HG03439 (cell line): ENCODE measurements around the gene VPS13D.

Experiments
- ATAC-seq: cut with Tn5 transposase; IDR thresholded peaks from one replicate; pipeline ENCODE4 v1.9.1; 2021; ENCODE audit warnings: mild to moderate bottlenecking, moderate library complexity; ENCODE audit not compliant: unreplicated experiment

VPS13D gene

GRCh38 chr1:12417389-12417788 lies 187.6 kb downstream of the VPS13D start:
- ATAC-seq: no peak

- ATAC-seq: no peak
Observed at GRCh38 chr1:12420171-12420570, 190.3 kb downstream of the VPS13D start.

GRCh38 chr1:12422488-12422887 lies 192.7 kb downstream of the VPS13D start:
- ATAC-seq: no peak

GRCh38 chr1:12424087-12424529 lies 194.3 kb downstream of the VPS13D start:
- no peak for ATAC-seq

GRCh38 chr1:12424793-12425192 lies 195.0 kb downstream of the VPS13D start:
- no peak for ATAC-seq

DNA sequence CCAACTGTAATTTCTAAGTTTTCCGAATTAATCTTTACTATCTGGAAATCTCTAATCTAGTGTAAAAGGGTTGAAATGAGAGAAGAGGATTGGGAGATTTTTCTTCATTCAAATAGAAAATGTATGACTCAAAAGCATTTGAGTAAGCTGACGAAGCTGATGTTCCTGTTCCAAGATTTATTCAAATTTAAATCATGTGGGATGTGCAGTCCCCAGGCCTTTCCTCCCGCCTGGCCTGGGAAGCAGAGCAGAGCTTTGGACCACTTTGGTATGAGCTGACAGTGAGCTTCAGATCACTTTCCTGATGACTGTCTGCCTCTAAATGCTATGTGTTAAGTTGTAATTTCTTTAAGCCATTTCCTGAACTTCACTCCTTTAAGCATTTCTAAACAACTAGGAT lies 196.2 kb downstream of the VPS13D start:
- no peak for ATAC-seq

GRCh38 chr1:12428334-12428733 lies 198.5 kb downstream of the VPS13D start:
- no peak for ATAC-seq

GRCh38 chr1:12430525-12430924 lies 200.7 kb downstream of the VPS13D start:
- ATAC-seq: no peak

DNA sequence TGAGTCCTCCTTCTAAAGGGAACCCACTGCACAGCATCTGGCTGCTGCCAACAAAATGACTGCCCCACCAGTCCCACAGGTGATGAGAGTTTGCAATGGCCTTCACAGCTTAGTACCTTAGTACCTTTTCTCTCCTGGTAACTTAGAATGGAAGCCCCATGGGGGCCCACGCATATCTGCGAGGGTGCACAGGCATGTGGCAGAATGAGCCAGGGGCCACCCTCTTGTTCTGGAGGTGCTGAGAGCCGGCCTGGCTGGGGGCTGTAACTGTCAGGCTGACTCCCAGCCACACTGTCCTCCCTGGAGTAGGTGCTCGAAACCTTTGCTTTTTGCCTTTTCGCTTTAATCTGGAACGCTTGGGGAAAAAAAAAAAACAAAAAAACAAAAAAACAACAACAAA lies 203.1 kb downstream of the VPS13D start:
- no peak for ATAC-seq

GRCh38 chr1:12433323-12434053 lies 203.7 kb downstream of the VPS13D start:
- no peak for ATAC-seq

GRCh38 chr1:12434174-12434573 lies 204.3 kb downstream of the VPS13D start:
- ATAC-seq: no peak

- no peak for ATAC-seq
Observed at GRCh38 chr1:12434686-12435085, 204.9 kb downstream of the VPS13D start.

GRCh38 chr1:12435639-12436344 lies 206.0 kb downstream of the VPS13D start:
- peak; percentile 68 for ATAC-seq

DNA sequence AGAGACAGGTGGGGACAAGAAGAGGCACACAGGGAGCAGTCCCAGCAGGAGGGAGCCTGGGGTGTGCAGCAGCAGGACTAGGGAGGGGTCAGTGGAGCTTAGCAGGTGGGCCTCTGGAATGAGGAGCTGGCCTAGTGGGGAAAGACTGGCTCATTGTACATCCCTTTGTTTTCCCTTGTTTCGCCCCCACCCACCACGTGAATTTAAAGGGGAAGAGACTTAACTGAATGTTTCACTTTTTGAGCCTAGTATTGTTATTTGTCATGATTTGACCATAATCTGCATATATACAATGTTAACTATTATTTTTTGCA lies 206.5 kb downstream of the VPS13D start:
- no peak for ATAC-seq

DNA sequence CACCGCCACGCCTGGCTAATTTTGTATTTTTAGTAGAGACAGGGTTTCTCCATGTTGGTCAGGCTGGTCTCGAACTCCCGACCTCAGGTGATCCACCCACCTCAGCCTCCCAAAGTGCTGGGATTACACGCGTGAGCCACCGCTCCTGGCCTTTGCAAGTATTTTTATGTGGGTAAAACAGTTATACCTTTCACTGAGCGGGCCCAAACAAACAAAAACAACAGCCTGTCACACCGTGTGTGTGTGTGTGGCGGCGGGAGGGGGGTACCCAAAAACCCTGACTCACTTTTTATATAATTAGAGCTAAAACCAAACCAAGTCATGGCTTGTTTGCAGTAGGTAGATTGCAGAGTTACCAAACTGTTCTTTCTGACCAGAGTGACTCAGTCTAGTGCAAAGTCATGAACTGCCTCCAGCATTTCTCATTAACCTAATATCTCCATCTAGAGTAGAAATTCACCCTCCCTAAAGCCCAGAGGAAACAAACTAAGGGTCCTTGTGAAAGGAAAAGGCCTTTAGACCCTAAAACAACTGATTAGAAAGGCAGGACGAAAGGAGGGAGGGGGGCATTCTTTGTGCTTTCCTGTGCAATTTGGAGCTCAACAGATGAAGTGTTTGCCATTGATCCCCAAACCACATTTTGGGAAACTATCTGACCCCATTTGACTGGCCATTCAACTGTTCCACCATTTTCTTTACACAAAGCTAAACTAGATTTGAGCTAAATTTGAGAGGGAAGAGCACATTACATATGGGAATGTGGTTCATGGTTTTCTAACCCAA lies 207.2 kb downstream of the VPS13D start:
- ATAC-seq: no peak

DNA sequence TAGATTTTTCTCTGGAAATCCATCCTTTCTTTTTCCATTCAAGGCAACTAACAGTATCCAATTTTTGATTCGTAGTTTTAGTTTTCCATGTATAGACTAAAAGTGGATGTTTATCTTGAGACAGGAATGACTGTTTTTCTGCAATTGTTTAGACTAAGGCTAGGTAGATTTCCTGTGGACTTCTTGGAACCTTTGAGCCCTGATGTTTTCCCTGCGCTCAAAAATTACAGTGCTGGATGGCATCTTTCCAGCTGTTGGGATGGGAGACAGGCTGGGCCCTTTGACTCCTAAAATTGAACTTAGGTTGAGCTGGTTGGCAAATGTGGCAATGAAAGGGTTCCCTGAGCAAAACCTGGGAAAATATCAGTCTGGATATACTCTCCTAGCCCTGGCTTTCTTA lies 207.8 kb downstream of the VPS13D start:
- ATAC-seq: no peak

GRCh38 chr1:12438349-12438924 lies 208.6 kb downstream of the VPS13D start:
- ATAC-seq: no peak

DNA sequence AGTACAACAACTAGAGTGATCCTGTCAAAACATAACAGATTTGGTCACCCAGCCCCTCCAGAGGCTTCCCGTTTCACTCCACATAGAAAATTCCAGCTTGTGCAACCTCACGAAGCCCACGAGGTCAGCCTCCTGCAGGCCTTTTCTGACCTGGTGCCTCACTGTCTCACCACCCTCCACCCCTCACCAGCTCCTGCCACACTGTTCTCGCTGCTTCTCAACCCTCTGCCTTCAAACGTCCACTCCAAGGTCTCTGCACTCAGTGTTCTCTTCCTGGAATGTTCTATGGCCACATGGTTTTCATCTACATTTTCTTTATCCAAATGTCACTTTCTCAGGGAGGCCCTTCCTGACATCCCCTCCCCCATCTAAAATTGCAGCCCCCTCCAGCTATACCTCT lies 209.2 kb downstream of the VPS13D start:
- no peak for ATAC-seq

GRCh38 chr1:12441414-12442105 lies 211.7 kb downstream of the VPS13D start:
- no peak for ATAC-seq

DNA sequence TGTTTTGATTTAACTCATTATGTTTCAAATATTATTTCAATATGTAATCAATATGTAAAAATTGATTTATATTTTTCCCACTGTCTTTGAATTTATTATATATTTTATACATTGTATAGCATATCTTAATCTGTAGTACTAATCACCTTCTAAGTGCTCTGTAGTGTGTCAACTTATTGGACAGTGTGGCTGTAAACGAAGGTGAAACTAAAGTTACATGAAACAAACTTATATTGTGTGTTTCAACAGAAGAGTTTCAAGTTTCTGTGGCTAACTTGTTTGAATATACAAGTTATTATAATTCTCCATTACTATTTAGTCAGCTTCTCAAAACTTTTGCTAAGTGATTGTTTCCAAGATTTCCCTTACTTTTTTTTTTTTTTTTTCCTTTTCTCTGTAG lies 212.4 kb downstream of the VPS13D start:
- ATAC-seq: no peak

GRCh38 chr1:12443151-12443550 lies 213.3 kb downstream of the VPS13D start:
- no peak for ATAC-seq
